Measurements from ENCODE around the gene LRRC8C. TPM values are rescaled to one million over a fixed set of nuclear protein-coding genes. Genes with fewer than 3 reads are reported as not detected.

The LRRC8C gene
- total RNA-seq, 1 donor, result 10.8 TPM

DNA sequence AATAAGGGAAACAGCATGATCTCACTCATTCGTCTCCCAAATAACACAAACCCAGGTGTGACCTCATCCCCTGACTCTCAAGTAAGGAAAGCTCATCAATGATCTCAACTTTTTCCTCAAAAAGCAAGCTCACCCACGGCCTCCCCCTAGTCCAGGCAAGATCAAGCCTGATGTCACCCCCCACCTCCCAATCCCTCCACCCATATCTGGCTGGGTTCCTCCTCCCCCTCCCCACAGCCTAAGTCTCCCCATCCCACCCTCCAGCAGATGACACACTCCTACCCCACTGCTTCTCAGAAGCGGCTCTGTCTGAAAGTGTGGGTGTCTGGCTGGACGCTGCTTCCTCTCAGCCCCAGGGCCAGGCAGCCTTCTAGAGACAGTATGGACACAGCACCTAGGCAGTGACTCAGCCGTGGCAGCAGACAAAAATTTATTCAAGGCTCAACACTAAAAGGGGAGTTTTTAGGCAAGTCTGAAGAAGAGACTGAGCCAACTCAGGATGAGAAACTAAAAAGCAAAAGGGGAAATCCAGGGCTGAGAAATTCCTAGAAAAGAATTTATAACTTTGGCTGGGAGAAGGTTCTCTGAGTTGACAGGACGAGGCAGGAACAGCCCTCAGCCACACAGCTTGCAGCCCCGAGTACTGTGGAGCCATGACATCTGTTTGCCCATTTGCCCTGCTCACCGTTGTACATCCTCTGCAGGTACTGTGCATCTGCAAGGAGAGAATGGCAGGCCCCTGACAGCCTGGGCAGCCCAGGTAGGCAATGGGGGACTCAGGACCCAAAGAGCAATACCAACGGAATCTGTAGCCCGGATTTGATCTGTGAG lies 106.3 kb downstream of the LRRC8C start:
- TF ChIP-seq, protein P1, sequence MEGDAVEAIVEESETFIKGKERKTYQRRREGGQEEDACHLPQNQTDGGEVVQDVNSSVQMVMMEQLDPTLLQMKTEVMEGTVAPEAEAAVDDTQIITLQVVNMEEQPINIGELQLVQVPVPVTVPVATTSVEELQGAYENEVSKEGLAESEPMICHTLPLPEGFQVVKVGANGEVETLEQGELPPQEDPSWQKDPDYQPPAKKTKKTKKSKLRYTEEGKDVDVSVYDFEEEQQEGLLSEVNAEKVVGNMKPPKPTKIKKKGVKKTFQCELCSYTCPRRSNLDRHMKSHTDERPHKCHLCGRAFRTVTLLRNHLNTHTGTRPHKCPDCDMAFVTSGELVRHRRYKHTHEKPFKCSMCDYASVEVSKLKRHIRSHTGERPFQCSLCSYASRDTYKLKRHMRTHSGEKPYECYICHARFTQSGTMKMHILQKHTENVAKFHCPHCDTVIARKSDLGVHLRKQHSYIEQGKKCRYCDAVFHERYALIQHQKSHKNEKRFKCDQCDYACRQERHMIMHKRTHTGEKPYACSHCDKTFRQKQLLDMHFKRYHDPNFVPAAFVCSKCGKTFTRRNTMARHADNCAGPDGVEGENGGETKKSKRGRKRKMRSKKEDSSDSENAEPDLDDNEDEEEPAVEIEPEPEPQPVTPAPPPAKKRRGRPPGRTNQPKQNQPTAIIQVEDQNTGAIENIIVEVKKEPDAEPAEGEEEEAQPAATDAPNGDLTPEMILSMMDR (IDR thresholded peaks at IDR 0.05; ENCODE audit: insufficient read depth, low read depth, low read length), result no peak
- DNase-seq (ENCODE audit: low read depth), result peak; percentile 47
- no peak overlapping the region for H3K4me3 ChIP-seq (ENCODE audit: low read depth, low read length)

DNA sequence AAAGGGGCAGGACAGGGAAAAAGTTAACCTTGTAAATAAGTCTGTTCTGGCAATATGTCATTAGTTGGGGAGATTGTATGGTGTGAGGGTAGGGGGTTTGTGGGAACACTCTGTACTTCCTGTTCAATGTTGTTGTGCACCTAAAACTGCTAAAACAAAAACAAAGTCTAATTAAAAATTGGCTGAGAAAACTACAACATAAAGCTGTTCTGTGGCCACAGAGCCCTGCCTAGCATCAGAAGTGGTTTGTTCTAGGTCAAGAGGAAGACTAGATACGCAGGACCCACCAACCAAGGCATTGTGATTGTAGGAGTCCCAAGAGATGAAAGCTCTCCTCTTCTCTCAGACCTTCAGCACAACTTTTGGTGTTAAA lies 106.9 kb downstream of the LRRC8C start:
- H3K4me3 ChIP-seq (ENCODE audit: low read depth, low read length), result no peak overlapping the region
- no peak for DNase-seq (ENCODE audit: low read depth)
- TF ChIP-seq, protein P1 (IDR thresholded peaks at IDR 0.05; ENCODE audit: insufficient read depth, low read depth, low read length), result no peak

DNA sequence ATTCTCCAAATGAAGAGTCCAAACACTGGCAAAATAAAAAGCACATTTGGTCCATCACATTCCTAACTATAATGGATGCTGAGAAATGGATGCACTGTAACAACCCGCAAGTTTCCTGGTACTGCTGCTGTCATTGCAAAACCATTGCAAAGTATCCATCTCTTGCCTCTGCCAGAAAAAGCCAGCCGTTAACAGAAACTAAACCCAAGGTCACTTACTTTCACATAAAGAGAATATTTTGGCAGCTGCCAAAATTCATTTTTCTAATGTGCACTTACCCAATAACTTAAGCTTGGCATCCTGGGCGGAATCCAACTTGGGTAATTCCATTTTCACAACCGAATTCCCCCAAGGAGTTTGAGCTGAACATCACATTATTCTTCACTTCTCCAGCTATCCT lies 110.9 kb downstream of the LRRC8C start:
- DNase-seq (ENCODE audit: low read depth), result no peak
- TF ChIP-seq, protein P1 (IDR thresholded peaks at IDR 0.05; ENCODE audit: insufficient read depth, low read depth, low read length), result no peak
- no peak overlapping the region for H3K4me3 ChIP-seq (ENCODE audit: low read depth, low read length)

DNA sequence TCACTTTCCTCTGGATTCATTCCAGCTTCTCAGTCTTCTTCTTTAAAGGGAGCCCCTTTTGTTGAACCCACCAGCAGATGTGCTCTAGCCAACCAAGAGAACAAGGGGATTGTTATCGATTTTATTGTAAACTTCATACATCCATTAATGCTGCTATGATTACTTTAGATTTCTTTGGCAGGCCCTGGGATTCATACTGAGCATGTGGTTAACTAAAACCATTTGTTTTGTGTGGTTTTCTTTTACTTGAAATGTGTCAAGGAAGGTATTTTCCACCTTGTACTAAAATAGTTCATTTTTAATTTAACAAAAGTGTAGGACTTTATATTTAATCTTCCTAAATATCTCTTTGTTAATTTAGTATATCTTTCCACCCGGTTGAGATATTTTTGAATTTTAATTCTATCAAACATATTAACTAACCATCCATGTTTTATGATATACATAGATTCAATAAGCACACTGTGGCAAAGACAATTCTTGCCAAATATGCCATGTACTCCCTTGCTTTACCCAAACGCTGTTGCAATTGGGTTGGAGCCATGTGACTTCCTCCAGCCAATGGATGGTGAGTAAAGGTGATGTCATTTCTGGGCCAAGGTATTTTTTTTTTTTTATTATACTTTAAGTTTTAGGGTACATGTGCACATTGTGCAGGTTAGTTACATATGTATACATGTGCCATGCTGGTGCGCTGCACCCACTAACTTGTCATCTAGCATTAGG lies 113.7 kb downstream of the LRRC8C start:
- no peak overlapping the region for H3K4me3 ChIP-seq (ENCODE audit: low read depth, low read length)
- TF ChIP-seq, protein P1 (IDR thresholded peaks at IDR 0.05; ENCODE audit: insufficient read depth, low read depth, low read length), result no peak
- no peak for DNase-seq (ENCODE audit: low read depth)

DNA sequence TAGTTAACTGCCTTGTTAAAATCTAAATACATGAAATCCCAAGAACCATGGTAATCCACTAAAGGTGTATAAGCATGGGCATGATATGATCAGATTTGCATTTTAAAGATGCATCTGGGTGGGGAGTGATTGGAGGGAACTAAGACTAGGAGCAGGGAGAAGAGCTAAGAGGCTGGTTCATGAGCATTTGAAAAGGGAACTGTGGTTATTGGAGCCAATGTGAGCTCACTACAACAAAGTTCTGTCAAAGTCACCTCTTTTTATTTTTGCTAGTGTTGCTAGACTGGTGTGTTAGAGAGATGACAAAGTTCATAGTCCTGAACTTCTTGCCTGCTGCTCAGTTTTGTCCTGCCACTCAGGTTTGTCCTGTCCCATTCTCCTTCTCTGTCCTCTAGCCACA lies 120.8 kb downstream of the LRRC8C start:
- no peak overlapping the region for H3K4me3 ChIP-seq (ENCODE audit: low read depth, low read length)
- TF ChIP-seq, protein P1 (IDR thresholded peaks at IDR 0.05; ENCODE audit: insufficient read depth, low read depth, low read length), result no peak
- no peak for DNase-seq (ENCODE audit: low read depth)

DNA sequence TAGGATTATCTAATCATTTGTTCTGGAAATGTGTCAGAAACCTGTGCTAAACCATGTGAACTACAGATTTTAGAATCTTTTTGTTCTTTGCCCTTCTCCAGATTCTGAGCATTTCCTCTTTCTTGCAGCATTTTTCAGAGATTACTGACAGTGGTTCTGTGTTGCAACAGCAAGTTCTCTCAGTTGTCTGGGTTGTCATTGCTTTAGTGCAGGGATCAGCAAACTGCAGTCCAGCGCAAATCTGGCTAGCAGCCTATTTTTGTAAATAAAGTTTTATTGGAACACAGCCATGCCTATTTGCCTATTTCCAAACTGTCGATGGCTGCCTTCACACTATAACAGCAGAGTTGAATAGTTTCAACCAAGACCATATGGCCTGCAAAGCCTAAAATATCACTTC lies 121.6 kb downstream of the LRRC8C start:
- DNase-seq (ENCODE audit: low read depth), result peak; percentile 62
- TF ChIP-seq, protein P1 (IDR thresholded peaks at IDR 0.05; ENCODE audit: insufficient read depth, low read depth, low read length), result no peak

More for the DNA sequence above, 121.6 kb downstream of the LRRC8C start:
- H3K4me3 ChIP-seq (ENCODE audit: low read depth, low read length), result no peak overlapping the region

All from fibroblast of villous mesenchyme (primary cell).